Ishikawa (cell line): ENCODE results near the gene CNGA3.

ENCODE experiments used
- EGR1 ChIP-seq: IDR thresholded peaks from 2 replicates; pipeline ENCODE4 v1.6.1; 2012
- NFIC ChIP-seq: IDR thresholded peaks from 2 replicates; pipeline ENCODE4 v1.6.1; 2012
- TAF1 ChIP-seq: IDR thresholded peaks from 2 replicates; pipeline ENCODE4 v1.6.1; 2012; ENCODE audit warnings: low read depth, mild to moderate bottlenecking
- USF1 ChIP-seq: IDR thresholded peaks from 2 replicates; pipeline ENCODE4 v1.6.1; 2012
- YY1 ChIP-seq: IDR thresholded peaks from 2 replicates; pipeline ENCODE4 v1.6.1; 2012; ENCODE audit warnings: low read depth

- TF ChIP-seq YY1 (no peak), USF1 (no peak), EGR1 (no peak), TAF1 (no peak), NFIC (no peak)
These were observed 35.8 kb downstream of the CNGA3 start for GRCh38 chr2:98382086-98382485.
